Gastrocnemius medialis (tissue), 4 donors: Measurements from ENCODE around the gene CCNI2.

Experiments used
- POLR2A ChIP-seq, 2 donors: fragments of 450-650 bp; IDR thresholded peaks; one replicate each; pipeline ENCODE4 v1.6.1; 2017; ENCODE audit warnings: antibody characterized with exemption in 2 of 2, mild to moderate bottlenecking in 2 of 2, moderate library complexity in 2 of 2
- TF ChIP-seq, protein P1 (sequence below), 5 experiments: fragments of 450-650 bp in 3 of 5; fragments of 200-600 bp in 2 of 5; sonication (generic) in 2 of 5; IDR thresholded peaks in 4 of 5; conservative IDR thresholded peaks in 1 of 5; 1 replicate in 4 of 5; 2 replicates in 1 of 5; pipeline ENCODE4 v1.5.1; 2016 to 2019; ENCODE audit warnings: antibody characterized with exemption in 5 of 5, mild to moderate bottlenecking in 3 of 5, moderate library complexity in 3 of 5

DNA sequence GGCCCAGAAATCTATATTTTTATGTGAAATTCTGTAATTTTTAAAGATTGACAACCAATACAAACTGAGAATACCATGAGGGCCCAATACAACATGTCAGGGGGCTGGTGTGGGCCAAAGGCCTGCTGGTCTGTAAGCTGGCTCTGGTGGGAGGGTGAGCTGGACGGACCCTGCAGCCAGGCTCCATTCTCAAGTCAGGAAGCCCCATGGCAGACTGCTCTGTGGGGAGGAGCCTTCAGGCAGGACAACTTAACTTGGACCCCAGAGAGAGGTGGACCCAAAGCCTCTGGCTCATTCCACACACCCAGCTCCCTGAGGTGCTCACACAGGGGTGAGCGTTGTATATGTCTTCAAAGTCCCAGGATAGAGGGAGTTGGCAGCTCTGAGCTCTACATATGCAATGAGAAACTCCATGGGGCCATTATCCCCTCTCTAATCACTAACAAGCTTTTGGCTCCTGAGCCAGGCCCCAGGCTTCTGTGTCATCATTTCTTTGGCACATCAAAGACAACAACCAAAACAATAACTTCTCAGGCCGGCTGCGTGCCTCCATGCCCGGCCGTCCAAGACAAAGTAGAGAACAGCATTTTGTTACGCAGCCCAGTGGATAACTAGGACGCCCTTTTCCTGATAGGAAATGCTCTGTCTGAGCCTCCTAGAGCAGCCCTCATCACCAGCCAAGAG lies 23.4 kb downstream of the CCNI2 start:
- no peak for TF ChIP-seq POLR2A (IDR thresholded peaks at IDR 0.05)
- TF ChIP-seq, protein P1, sequence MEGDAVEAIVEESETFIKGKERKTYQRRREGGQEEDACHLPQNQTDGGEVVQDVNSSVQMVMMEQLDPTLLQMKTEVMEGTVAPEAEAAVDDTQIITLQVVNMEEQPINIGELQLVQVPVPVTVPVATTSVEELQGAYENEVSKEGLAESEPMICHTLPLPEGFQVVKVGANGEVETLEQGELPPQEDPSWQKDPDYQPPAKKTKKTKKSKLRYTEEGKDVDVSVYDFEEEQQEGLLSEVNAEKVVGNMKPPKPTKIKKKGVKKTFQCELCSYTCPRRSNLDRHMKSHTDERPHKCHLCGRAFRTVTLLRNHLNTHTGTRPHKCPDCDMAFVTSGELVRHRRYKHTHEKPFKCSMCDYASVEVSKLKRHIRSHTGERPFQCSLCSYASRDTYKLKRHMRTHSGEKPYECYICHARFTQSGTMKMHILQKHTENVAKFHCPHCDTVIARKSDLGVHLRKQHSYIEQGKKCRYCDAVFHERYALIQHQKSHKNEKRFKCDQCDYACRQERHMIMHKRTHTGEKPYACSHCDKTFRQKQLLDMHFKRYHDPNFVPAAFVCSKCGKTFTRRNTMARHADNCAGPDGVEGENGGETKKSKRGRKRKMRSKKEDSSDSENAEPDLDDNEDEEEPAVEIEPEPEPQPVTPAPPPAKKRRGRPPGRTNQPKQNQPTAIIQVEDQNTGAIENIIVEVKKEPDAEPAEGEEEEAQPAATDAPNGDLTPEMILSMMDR (IDR thresholded peaks at IDR 0.05 in 4 of 5, conservative IDR thresholded peaks at IDR 0.05 in 1 of 5): no peak
